Gastrocnemius medialis (tissue), 4 donors: ENCODE data around the gene EFNB3.

Experiments used
- CTCF ChIP-seq, 5 experiments: fragments of 450-650 bp in 3 of 5; fragments of 200-600 bp in 2 of 5; sonication (generic) in 2 of 5; IDR thresholded peaks in 4 of 5; conservative IDR thresholded peaks in 1 of 5; 1 replicate in 4 of 5; 2 replicates in 1 of 5; pipeline ENCODE4 v1.5.1; 2016 to 2019; ENCODE audit warnings: antibody characterized with exemption in 5 of 5, mild to moderate bottlenecking in 3 of 5, moderate library complexity in 3 of 5
- POLR2A ChIP-seq, 2 donors: fragments of 450-650 bp; IDR thresholded peaks; one replicate each; pipeline ENCODE4 v1.6.1; 2017; ENCODE audit warnings: antibody characterized with exemption in 2 of 2, mild to moderate bottlenecking in 2 of 2, moderate library complexity in 2 of 2

- TF ChIP-seq CTCF (IDR thresholded peaks at IDR 0.05 in 4 of 5, conservative IDR thresholded peaks at IDR 0.05 in 1 of 5), result no peak
- TF ChIP-seq POLR2A (IDR thresholded peaks at IDR 0.05), result no peak
These were observed 24.8 kb downstream of the EFNB3 start for GRCh38 chr17:7729816-7730215.
